HEK293T (cell line): ENCODE measurements around the gene ODF4.

Source experiments
- ARNT ChIP-seq: fragments of 450-650 bp; IDR thresholded peaks from 2 replicates; pipeline ENCODE4 v1.6.1; 2017; ENCODE audit warnings: mild to moderate bottlenecking
- BHLHE40 ChIP-seq: fragments of 450-650 bp; IDR thresholded peaks from 2 replicates; pipeline ENCODE4 v1.6.1; 2016; ENCODE audit warnings: mild to moderate bottlenecking, moderate library complexity, borderline replicate concordance
- CTBP1 ChIP-seq: fragments of 450-650 bp; IDR thresholded peaks from 2 replicates; pipeline ENCODE4 v1.6.1; 2016; ENCODE audit warnings: borderline replicate concordance
- ELF4 ChIP-seq: fragments of 450-650 bp; IDR thresholded peaks from 2 replicates; pipeline ENCODE4 v1.6.1; 2017; ENCODE audit warnings: antibody characterized with exemption
- FOXA1 ChIP-seq: fragments of 450-650 bp; IDR thresholded peaks from 2 replicates; pipeline ENCODE4 v1.6.1; 2016; ENCODE audit warnings: mild to moderate bottlenecking
- FOXK2 ChIP-seq: fragments of 450-650 bp; IDR thresholded peaks from 2 replicates; pipeline ENCODE4 v1.6.1; 2016; ENCODE audit warnings: mild to moderate bottlenecking
- FOXM1 ChIP-seq: fragments of 450-650 bp; IDR thresholded peaks from 2 replicates; pipeline ENCODE4 v1.6.1; 2017; ENCODE audit warnings: mild to moderate bottlenecking, borderline replicate concordance
- HDGF ChIP-seq: fragments of 450-650 bp; IDR thresholded peaks from 2 replicates; pipeline ENCODE4 v1.6.1; 2017; ENCODE audit warnings: antibody characterized with exemption, borderline replicate concordance
- LEF1 ChIP-seq: fragments of 450-650 bp; IDR thresholded peaks from 2 replicates; pipeline ENCODE4 v1.6.1; 2017; ENCODE audit warnings: mild to moderate bottlenecking, borderline replicate concordance
- NFRKB ChIP-seq: fragments of 450-650 bp; IDR thresholded peaks from 2 replicates; pipeline ENCODE4 v1.6.1; 2016; ENCODE audit warnings: mild to moderate bottlenecking, moderate library complexity
- SP1 ChIP-seq: fragments of 450-650 bp; IDR thresholded peaks from 2 replicates; pipeline ENCODE4 v1.6.1; 2017
- SUZ12 ChIP-seq: fragments of 450-650 bp; IDR thresholded peaks from 2 replicates; pipeline ENCODE4 v1.6.1; 2016; ENCODE audit warnings: mild to moderate bottlenecking
- TARDBP ChIP-seq: fragments of 450-650 bp; IDR thresholded peaks from 2 replicates; pipeline ENCODE4 v1.6.1; 2016
- ZNF384 ChIP-seq: fragments of 450-650 bp; IDR thresholded peaks from 2 replicates; pipeline ENCODE4 v1.6.1; 2016

GRCh38 chr17:8338753-8339140 is 893 bp upstream of the ODF4 start:
- TF ChIP-seq BHLHE40: no peak
- no peak for TF ChIP-seq CTBP1
- TF ChIP-seq NFRKB: no peak
- TF ChIP-seq SUZ12: no peak
- no peak for TF ChIP-seq FOXM1
- TF ChIP-seq LEF1: no peak
- no peak for TF ChIP-seq SP1
- TF ChIP-seq FOXA1: no peak
- TF ChIP-seq HDGF: no peak
- TF ChIP-seq ELF4: no peak
- no peak for TF ChIP-seq ARNT
- TF ChIP-seq FOXK2: no peak
- no peak for TF ChIP-seq ZNF384
- no peak for TF ChIP-seq TARDBP
